Endothelial cell of umbilical vein (primary cell): Measurements from ENCODE around the gene SLC9A3. TPM values are rescaled to one million over a fixed set of nuclear protein-coding genes. Genes with fewer than 3 reads are reported as not detected.

ENCODE experiments used
- BruUV-seq: library from RNA; stranded (reverse); fragments of 400-500 nt; replicated peaks from 2 replicates; lab custom pipeline; 2021; lab: Mats Ljungman, UMichigan
- CTCF ChIA-PET: fragments of 300-600, 350-600 bp; sonication (Branson Sonifier 250); formaldehyde crosslinking; loops from one replicate; lab custom pipeline; 2021; ENCODE audit warnings: antibody characterized with exemption, inconsistent platforms; lab: Charles Lee
- POLR2A ChIA-PET: fragments of 300-600, 350-600 bp; sonication (Branson Sonifier 250); formaldehyde crosslinking; loops from one replicate; lab custom pipeline; 2021; ENCODE audit warnings: antibody characterized with exemption, inconsistent platforms; lab: Charles Lee
- DNase-seq: peaks from one replicate; pipeline ENCODE4 v3.0.0-alpha.2; 2011; ENCODE audit warnings: low read depth, low spot score
- FAIRE-seq: peaks from 2 replicates; lab custom pipeline; 2011; peaks lifted over from hg19 to GRCh38; lab: Jason Lieb, UNC
- H2AFZ ChIP-seq: 2 replicates; pipeline ENCODE4 v1.6.0; 2012; ENCODE audit warnings: low read depth, low read length, control low read depth, inconsistent platforms
- H3K27ac ChIP-seq: 2 replicates; pipeline ENCODE4 v1.5.1; 2011; ENCODE audit warnings: low read depth, mild to moderate bottlenecking, control low read depth, low read length, moderate library complexity; ENCODE audit not compliant: insufficient read depth
- H3K27me3 ChIP-seq, 2 experiments: 2 replicates each; pipeline versions ENCODE4 v1.6.0 to v1.6.1; 2011; ENCODE audit warnings: low read length in 2 of 2, mixed read lengths in 1 of 2; ENCODE audit not compliant: control insufficient read depth in 2 of 2, insufficient read depth in 2 of 2
- H3K36me3 ChIP-seq, 2 experiments: 2 replicates in 1 of 2; 3 replicates in 1 of 2; pipeline ENCODE4 v1.5.1; 2011; ENCODE audit warnings: low read length in 2 of 2, mild to moderate bottlenecking in 1 of 2, moderate library complexity in 1 of 2; ENCODE audit not compliant: control insufficient read depth in 2 of 2, insufficient read depth in 2 of 2; ENCODE audit errors: extremely low read depth in 1 of 2
- H3K4me1 ChIP-seq: 3 replicates; pipeline ENCODE4 v1.5.1; 2011; ENCODE audit warnings: mild to moderate bottlenecking, low read length; ENCODE audit not compliant: control insufficient read depth, insufficient read depth; ENCODE audit errors: extremely low read depth
- H3K4me2 ChIP-seq: 2 replicates; pipeline ENCODE4 v1.6.1; 2011; ENCODE audit warnings: low read length, control low read depth, mixed read lengths; ENCODE audit not compliant: insufficient read depth
- H3K4me3 ChIP-seq, 3 experiments: fragments of 200-600 bp in 1 of 3; sonication (generic), shearing (Covaris generic) in 1 of 3; replicated peaks in 1 of 3; 2 replicates each; pipeline ENCODE4 v1.5.1; 2011 to 2016; ENCODE audit warnings: control low read depth in 3 of 3, low read length in 3 of 3, mild to moderate bottlenecking in 2 of 3, inconsistent platforms in 1 of 3, low read depth in 1 of 3, moderate library complexity in 1 of 3; ENCODE audit not compliant: insufficient read depth in 1 of 3
- H3K79me2 ChIP-seq: 2 replicates; pipeline ENCODE4 v1.6.0; 2012; ENCODE audit warnings: low read length, inconsistent platforms; ENCODE audit not compliant: control insufficient read depth, insufficient read depth
- H3K9ac ChIP-seq: replicated peaks from 2 replicates; pipeline ENCODE3; 2011; ENCODE audit warnings: low read length, control low read depth; ENCODE audit not compliant: insufficient read depth; ENCODE audit errors: extremely low read depth
- H3K9me1 ChIP-seq: replicated peaks from 3 replicates; pipeline ENCODE4 v1.6.0; 2011; ENCODE audit warnings: mild to moderate bottlenecking, low read length; ENCODE audit not compliant: control insufficient read depth, insufficient read depth; ENCODE audit errors: extremely low read depth
- H3K9me3 ChIP-seq: replicated peaks from 2 replicates; pipeline ENCODE4 v1.5.1; 2012; ENCODE audit warnings: low read length, inconsistent platforms; ENCODE audit not compliant: control insufficient read depth, insufficient read depth
- H4K20me1 ChIP-seq: replicated peaks from 2 replicates; pipeline ENCODE3; 2011; ENCODE audit warnings: mild to moderate bottlenecking, low read length; ENCODE audit not compliant: control insufficient read depth, insufficient read depth; ENCODE audit errors: extremely low read depth
- FOS ChIP-seq: IDR thresholded peaks from 2 replicates; pipeline ENCODE4 v1.6.1; 2011; ENCODE audit warnings: mild to moderate bottlenecking, low read length, moderate library complexity, borderline replicate concordance; ENCODE audit not compliant: insufficient read depth
- JUN ChIP-seq: IDR thresholded peaks from 2 replicates; pipeline ENCODE4 v1.6.1; 2011; ENCODE audit warnings: borderline replicate concordance, low read depth; ENCODE audit not compliant: insufficient read length, insufficient read depth
- MYC ChIP-seq: IDR thresholded peaks from one replicate; pipeline ENCODE4 v1.6.1; 2011; ENCODE audit warnings: mild to moderate bottlenecking, low read depth, low read length
- POLR2A ChIP-seq: IDR thresholded peaks from 2 replicates; pipeline ENCODE4 v1.6.1; 2012; ENCODE audit warnings: low read depth, mild to moderate bottlenecking, control low read depth, low read length
- POLR2AphosphoS5 ChIP-seq: IDR thresholded peaks from 2 replicates; pipeline ENCODE4 v1.6.1; 2012; ENCODE audit warnings: low read depth, mild to moderate bottlenecking, control low read depth, low read length, moderate library complexity; ENCODE audit not compliant: insufficient read depth
- dilution Hi-C: fragments of 300-500 bp; cut with MboI; formaldehyde crosslinking; loops from one replicate; pipeline ENCODE4 v1.15.0; 2019; ENCODE audit warnings: low sequenced_read_pairs; ENCODE audit not compliant: extremely low pct_ligation_motif_present
- intact Hi-C: fragments of 100-400 bp; cut with micrococcal nuclease; formaldehyde crosslinking; loops from one replicate; pipeline ENCODE4 v1.10.0; 2022
- polyA plus RNA-seq, 4 experiments: library from polyadenylated mRNA; depleted of rRNA in 3 of 4; stranded (reverse) in 3 of 4; unstranded in 1 of 4; fragments of >200 nt; gene quantifications; 2 replicates each; pipeline versions ENCODE4 v1.2.1 to v1.2.3, GENCODE V29; 2011 to 2012; ENCODE audit warnings: missing spikeins in 1 of 4
- total RNA-seq: library from RNA; stranded (reverse); gene quantifications from 2 replicates; pipeline ENCODE4 v1.2.3, GENCODE V29; 2021
- TF ChIP-seq, protein P1 (sequence below): IDR thresholded peaks from 2 replicates; pipeline ENCODE4 v1.6.1; 2011; ENCODE audit not compliant: insufficient read depth, insufficient read length
- TF ChIP-seq, protein P2 (sequence below), 2 donors: IDR thresholded peaks; 1 replicate in 1 of 2; 2 replicates in 1 of 2; pipeline ENCODE4 v1.5.1; 2011; ENCODE audit warnings: low read length in 2 of 2, mild to moderate bottlenecking in 2 of 2, moderate library complexity in 2 of 2, control low read depth in 1 of 2, inconsistent platforms in 1 of 2, low read depth in 1 of 2; ENCODE audit not compliant: insufficient read depth in 1 of 2; ENCODE audit errors: extremely low read depth in 1 of 2

The SLC9A3 gene
- total and polyA plus RNA-seq, 2 donors (not counting 3 experiments of a cell fraction or from before 2014, with no cell fraction given): 0.79 to 0.82 TPM

DNA sequence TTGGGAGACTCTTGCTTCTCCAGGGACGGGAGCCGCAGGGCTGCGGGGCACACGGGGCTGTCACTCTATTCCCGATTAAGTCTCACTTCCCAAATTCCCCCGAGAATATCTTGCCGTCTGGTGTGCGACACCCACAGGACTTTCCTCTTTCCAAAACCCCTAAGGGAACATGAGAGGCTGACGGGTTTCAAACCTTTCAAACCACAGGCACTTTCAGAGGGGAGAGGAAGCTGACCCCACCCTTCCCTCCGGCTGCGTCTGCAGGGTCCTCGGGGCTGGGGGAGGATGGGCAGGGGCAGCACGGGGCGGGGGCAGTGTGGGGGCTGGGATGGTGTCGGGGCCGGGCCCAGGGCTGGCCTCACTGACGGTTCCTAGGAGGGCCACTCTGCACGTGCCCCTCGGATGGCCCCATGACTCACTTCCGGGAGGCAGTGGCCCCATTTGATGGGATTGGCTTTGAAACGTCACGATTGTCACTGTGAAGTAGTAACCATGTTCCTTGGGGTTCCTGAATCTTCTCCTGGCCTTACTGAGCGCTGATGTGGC lies 38.2 kb downstream of the SLC9A3 start:
- Histone ChIP-seq H3K9ac (no peak overlapping the region), H3K9me3 (no peaks in the 10 kb centered on the region), H4K20me1 (no peaks in the 10 kb centered on the region), H3K9me1 (no peaks in the 10 kb centered on the region), H2AFZ (no peak overlapping the region), H3K4me3 (no peak overlapping the region), H3K79me2 (no peaks in the 10 kb centered on the region), H3K27me3 (peaks cover 0 to 2% of the 10 kb centered on the region in 2 experiments), H3K36me3 (no peaks in the 10 kb centered on the region), H3K4me2 (no peak overlapping the region), H3K4me1 (no peaks in the 10 kb centered on the region), H3K27ac (no peak overlapping the region)
- DNase-seq: no peak
- no peak for FAIRE-seq
- POLR2A ChIA-PET: no interaction called here
- intact Hi-C loops: loop anchor here (1.0 kb wide), 1 partner anchor 14 kb away; no protein-coding TSS in a partner anchor
- CTCF ChIA-PET: no interaction called here
- no TSS peak for BruUV-seq
- dilution Hi-C loops: no loop called here
- TF ChIP-seq, protein P1, sequence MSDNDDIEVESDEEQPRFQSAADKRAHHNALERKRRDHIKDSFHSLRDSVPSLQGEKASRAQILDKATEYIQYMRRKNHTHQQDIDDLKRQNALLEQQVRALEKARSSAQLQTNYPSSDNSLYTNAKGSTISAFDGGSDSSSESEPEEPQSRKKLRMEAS: no peak
- TF ChIP-seq, protein P2, sequence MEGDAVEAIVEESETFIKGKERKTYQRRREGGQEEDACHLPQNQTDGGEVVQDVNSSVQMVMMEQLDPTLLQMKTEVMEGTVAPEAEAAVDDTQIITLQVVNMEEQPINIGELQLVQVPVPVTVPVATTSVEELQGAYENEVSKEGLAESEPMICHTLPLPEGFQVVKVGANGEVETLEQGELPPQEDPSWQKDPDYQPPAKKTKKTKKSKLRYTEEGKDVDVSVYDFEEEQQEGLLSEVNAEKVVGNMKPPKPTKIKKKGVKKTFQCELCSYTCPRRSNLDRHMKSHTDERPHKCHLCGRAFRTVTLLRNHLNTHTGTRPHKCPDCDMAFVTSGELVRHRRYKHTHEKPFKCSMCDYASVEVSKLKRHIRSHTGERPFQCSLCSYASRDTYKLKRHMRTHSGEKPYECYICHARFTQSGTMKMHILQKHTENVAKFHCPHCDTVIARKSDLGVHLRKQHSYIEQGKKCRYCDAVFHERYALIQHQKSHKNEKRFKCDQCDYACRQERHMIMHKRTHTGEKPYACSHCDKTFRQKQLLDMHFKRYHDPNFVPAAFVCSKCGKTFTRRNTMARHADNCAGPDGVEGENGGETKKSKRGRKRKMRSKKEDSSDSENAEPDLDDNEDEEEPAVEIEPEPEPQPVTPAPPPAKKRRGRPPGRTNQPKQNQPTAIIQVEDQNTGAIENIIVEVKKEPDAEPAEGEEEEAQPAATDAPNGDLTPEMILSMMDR (IDR thresholded peaks at IDR 0.05; ENCODE audit: extremely low read depth in 1 of 2, insufficient read depth in 1 of 2, low read depth in 1 of 2, low read length in 2 of 2): no peak
- no peak for TF ChIP-seq JUN
- no peak for TF ChIP-seq POLR2A
- no peak for TF ChIP-seq FOS
- TF ChIP-seq POLR2AphosphoS5: no peak
- TF ChIP-seq MYC: no peak
